Left ventricle myocardium inferior (tissue), 1 donor: Measurements from ENCODE around the gene PDE4B. TPM values are rescaled to one million over a fixed set of nuclear protein-coding genes. Genes with fewer than 3 reads are reported as not detected.

Experiments used
- DNase-seq: peaks from one replicate; pipeline ENCODE4 v3.0.0-alpha.2; 2020
- H3K27ac ChIP-seq: fragments of 200-600 bp; replicated peaks from 2 replicates; pipeline ENCODE4 v1.8.0; 2021
- H3K27me3 ChIP-seq: fragments of 200-600 bp; 2 replicates; pipeline ENCODE4 v1.8.0; 2021; ENCODE audit warnings: low read depth
- H3K36me3 ChIP-seq: fragments of 200-600 bp; 2 replicates; pipeline ENCODE4 v1.8.0; 2021
- H3K4me1 ChIP-seq: fragments of 200-600 bp; 2 replicates; pipeline ENCODE4 v1.8.0; 2021
- H3K4me3 ChIP-seq: fragments of 200-600 bp; 2 replicates; pipeline ENCODE4 v1.8.0; 2021; ENCODE audit warnings: mild to moderate bottlenecking, moderate library complexity
- H3K9me3 ChIP-seq: fragments of 200-600 bp; replicated peaks from 2 replicates; pipeline ENCODE4 v1.8.0; 2021
- intact Hi-C: fragments of 100-400 bp; cut with micrococcal nuclease; formaldehyde crosslinking; loops from one replicate; pipeline ENCODE4 v1.11.0; 2022
- total RNA-seq: library from RNA; stranded (reverse); fragmentation: NEBNext Ultra II Directional; extraction: Animal tissue kit (Norgen Biotek cat#: 25700); gene quantifications from one replicate; pipeline ENCODE4 v1.2.1, GENCODE V29; 2021
- TF ChIP-seq, protein P1 (sequence below): fragments of 200-600 bp; IDR thresholded peaks from 2 replicates; pipeline ENCODE4 v1.8.0; 2021; ENCODE audit warnings: antibody characterized with exemption, mild to moderate bottlenecking, borderline replicate concordance
- donor health status: DM: no; HTN: yes; CAD: no; lungs with severe emphysema.

The PDE4B gene
- total RNA-seq, 1 donor from 2014 or later = 3.5 TPM

DNA sequence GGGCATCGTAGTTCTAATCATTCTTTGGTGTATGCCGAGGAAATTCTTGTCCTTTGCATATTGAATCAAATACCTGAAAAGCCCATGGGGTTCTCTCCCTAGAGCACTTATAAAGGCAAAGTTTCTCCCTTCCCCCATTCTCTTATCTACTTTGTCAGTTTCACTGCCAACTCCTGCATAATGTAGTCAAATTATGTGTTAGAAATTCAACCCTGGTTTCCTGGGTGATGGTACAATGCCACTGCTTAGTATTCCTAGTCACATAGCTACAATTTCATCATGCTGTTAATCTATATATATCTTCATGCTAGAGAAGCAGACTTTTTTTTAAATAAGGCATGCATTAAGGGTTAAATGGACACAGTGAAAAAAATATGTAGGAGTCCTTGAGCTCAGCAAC lies 119.0 kb downstream of the PDE4B start:
- DNase-seq = no peak
- Histone ChIP-seq H3K36me3 (no peaks in the 10 kb centered on the region), H3K4me1 (no peaks in the 10 kb centered on the region), H3K9me3 (no peaks in the 10 kb centered on the region), H3K27me3 (no peaks in the 10 kb centered on the region), H3K4me3 (no peak overlapping the region), H3K27ac (no peak overlapping the region)
- TF ChIP-seq, protein P1, sequence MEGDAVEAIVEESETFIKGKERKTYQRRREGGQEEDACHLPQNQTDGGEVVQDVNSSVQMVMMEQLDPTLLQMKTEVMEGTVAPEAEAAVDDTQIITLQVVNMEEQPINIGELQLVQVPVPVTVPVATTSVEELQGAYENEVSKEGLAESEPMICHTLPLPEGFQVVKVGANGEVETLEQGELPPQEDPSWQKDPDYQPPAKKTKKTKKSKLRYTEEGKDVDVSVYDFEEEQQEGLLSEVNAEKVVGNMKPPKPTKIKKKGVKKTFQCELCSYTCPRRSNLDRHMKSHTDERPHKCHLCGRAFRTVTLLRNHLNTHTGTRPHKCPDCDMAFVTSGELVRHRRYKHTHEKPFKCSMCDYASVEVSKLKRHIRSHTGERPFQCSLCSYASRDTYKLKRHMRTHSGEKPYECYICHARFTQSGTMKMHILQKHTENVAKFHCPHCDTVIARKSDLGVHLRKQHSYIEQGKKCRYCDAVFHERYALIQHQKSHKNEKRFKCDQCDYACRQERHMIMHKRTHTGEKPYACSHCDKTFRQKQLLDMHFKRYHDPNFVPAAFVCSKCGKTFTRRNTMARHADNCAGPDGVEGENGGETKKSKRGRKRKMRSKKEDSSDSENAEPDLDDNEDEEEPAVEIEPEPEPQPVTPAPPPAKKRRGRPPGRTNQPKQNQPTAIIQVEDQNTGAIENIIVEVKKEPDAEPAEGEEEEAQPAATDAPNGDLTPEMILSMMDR = no peak
- intact Hi-C loops = no loop called here

DNA sequence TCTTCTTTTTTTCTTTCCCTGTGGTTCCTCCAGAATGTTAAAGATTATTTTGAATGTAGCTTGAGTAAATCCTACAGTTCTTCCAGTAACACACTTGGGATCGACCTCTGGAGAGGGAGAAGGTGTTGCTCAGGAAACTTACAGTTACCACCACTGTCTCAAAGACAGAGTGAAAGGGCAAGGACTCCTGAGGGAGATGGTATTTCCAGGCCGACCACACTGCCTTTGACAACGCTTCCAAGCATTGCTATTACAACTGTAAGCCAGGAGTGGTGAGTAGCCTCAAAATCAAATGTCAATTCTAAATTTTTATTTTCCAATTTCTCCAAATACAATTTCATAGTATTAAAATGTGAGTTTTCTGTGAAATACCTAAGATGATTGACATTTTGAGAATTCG lies 125.9 kb downstream of the PDE4B start:
- H3K4me1 ChIP-seq = no peaks in the 10 kb centered on the region
- intact Hi-C loops = no loop called here
- H3K36me3 ChIP-seq = no peaks in the 10 kb centered on the region
- no peak overlapping the region for H3K4me3 ChIP-seq
- H3K9me3 ChIP-seq = no peaks in the 10 kb centered on the region
- no peak for DNase-seq
- TF ChIP-seq, protein P1 = no peak
- H3K27ac ChIP-seq = no peak overlapping the region
- H3K27me3 ChIP-seq = no peaks in the 10 kb centered on the region

DNA sequence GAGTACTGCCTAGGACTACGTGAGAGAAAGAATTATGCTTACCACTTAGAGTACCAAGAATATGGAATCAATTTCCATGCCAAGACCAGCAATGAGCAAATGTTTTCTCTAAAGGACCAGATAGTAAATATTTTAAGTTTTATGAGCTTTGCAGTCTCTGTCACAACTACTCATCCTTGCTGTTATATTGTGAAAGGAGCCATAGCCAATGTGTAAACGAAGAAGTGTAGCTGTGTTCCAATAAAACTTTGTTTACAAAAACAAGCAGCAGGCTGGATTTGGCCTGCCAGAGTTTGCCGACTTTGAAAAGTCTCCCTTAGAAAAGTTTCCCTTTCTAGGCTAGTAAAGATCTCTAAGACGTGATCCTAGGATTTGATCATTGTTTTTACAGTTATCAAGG lies 128.8 kb downstream of the PDE4B start:
- H3K4me3 ChIP-seq = no peak overlapping the region
- intact Hi-C loops = no loop called here
- no peaks in the 10 kb centered on the region for H3K4me1 ChIP-seq
- DNase-seq = no peak
- H3K9me3 ChIP-seq = peaks cover 3% of the 10 kb centered on the region
- no peaks in the 10 kb centered on the region for H3K36me3 ChIP-seq
- TF ChIP-seq, protein P1 = no peak
- H3K27me3 ChIP-seq = no peaks in the 10 kb centered on the region
- H3K27ac ChIP-seq = no peak overlapping the region

DNA sequence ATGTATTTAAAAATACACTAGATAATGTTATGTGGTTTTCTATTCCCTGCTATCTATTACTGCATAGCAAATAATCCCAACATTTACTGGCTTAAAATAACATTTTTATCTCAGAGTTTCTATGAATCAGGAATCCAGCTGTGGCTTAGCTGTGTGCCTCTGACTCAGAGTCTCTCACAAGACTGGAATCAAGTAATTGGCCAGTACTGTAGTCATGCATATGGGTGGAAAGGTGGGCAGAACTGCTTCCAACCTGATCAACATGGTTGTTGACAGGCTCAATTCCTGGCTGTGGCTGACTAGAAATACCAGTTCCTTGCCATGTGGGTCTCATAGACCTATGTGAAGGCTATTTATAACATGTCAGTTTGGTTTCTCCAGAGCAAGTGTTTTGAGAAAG lies 131.8 kb downstream of the PDE4B start:
- Histone ChIP-seq H3K4me3 (no peak overlapping the region), H3K27ac (no peak overlapping the region)

DNA sequence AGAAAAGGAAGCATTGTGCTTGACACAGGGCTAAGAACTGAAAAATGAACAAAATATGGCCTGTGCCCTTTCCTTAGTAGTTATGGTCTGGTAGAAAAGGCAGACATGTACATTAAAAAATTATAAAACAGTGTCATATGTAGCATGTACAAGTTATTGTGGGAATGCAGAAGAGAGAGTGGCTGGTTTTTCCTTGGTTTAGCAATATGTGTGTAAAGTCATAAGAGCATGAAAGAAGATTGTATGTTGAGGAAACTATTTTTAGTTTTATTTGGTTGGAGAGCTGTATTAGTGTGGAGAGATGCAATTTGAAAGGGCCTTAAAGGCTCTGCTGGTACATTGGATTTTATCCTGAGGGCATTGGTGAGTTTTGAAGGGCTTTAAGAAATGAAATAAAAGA lies 145.8 kb downstream of the PDE4B start:
- intact Hi-C loops = no loop called here
- Histone ChIP-seq H3K9me3 (peaks cover 6% of the 10 kb centered on the region), H3K4me1 (no peaks in the 10 kb centered on the region), H3K4me3 (no peak overlapping the region), H3K36me3 (no peaks in the 10 kb centered on the region), H3K27ac (no peak overlapping the region), H3K27me3 (no peaks in the 10 kb centered on the region)
- DNase-seq = no peak
- TF ChIP-seq, protein P1 = no peak

More for the DNA sequence above, 131.8 kb downstream of the PDE4B start:
- DNase-seq = no peak
- Histone ChIP-seq H3K4me1 (no peaks in the 10 kb centered on the region), H3K27me3 (no peaks in the 10 kb centered on the region), H3K9me3 (peaks cover 12% of the 10 kb centered on the region), H3K36me3 (no peaks in the 10 kb centered on the region)
- TF ChIP-seq, protein P1 = no peak
- intact Hi-C loops = no loop called here

DNA sequence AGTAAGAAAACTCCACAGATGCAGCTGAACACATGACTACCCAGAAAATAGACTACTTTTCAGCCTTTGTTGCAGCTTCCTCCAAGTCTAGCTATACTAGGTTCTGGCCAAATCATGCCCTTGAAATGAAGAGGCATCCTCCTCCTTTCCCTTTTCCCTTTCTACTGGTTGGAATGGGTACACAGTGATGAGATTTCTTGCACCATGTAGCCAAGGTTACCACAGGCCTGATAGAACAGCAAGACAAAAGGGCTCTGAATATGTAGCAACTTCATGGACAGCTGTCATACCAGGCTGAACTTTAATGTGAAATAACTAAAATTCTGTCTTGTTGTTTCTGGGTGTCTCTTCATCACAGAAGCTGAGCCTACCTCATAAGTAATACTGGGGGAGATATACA lies 146.5 kb downstream of the PDE4B start:
- no peak for DNase-seq
- intact Hi-C loops = no loop called here
- H3K36me3 ChIP-seq = no peaks in the 10 kb centered on the region
- H3K27ac ChIP-seq = no peak overlapping the region
- no peak overlapping the region for H3K4me3 ChIP-seq
- H3K9me3 ChIP-seq = peaks cover 7% of the 10 kb centered on the region
- H3K27me3 ChIP-seq = no peaks in the 10 kb centered on the region
- no peaks in the 10 kb centered on the region for H3K4me1 ChIP-seq
- TF ChIP-seq, protein P1 = no peak
